ENCODE measurements around the gene APOH.
"Not testable (repeated sequence)": the region's sequence is repeated elsewhere in the genome, so short reads cannot be mapped to it uniquely, and the experiment has no call there.

The APOH gene, protein sequence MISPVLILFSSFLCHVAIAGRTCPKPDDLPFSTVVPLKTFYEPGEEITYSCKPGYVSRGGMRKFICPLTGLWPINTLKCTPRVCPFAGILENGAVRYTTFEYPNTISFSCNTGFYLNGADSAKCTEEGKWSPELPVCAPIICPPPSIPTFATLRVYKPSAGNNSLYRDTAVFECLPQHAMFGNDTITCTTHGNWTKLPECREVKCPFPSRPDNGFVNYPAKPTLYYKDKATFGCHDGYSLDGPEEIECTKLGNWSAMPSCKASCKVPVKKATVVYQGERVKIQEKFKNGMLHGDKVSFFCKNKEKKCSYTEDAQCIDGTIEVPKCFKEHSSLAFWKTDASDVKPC

DNA sequence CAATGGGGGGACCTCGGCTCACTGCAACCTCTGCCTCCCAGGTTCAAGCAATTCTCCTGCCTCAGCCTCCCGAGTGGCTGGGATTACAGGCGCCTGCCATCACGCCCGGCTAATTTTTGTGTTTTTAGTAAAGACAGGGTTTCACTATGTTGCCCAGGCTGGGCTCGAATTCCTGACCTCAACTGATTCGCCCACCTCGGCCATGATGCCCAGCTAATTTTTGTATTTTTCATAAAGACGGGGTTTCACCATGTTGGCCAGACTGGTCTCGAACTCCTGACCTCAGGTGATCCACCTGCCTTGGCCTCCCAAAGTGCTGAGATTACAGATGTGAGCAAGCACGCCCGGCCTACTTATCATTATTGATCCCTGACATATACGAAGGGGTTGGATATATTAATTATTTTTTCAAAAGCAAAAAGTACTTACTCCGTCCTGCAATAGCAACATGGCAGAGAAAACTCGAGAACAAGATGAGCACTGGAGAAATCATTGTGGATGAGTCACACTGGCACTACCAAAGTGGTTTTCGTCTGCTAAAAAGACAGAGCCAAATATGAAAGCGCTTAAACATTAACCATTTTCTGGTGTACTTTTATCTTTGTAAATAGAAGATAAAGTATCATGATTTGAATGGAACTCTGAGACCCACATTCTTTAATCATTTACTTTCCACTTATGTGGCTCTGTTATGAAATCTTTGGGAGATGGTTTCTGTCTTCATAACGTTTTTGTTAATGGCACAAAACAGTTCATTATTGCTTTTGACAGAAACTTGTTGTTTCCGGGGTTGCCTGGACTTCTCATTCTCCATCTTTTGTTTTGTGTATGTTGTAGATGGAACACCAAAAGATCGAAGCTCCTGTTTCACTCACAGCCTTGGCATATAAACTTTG, at the start of gene APOH:
Gene APOH (minus strand): TSS at position 529 of the 896 bp plus-strand sequence. CDS start 36 bp downstream, at position 493.
- DNase-seq (ENCODE audit: low read depth in 3 of 3) = no peak

DNA sequence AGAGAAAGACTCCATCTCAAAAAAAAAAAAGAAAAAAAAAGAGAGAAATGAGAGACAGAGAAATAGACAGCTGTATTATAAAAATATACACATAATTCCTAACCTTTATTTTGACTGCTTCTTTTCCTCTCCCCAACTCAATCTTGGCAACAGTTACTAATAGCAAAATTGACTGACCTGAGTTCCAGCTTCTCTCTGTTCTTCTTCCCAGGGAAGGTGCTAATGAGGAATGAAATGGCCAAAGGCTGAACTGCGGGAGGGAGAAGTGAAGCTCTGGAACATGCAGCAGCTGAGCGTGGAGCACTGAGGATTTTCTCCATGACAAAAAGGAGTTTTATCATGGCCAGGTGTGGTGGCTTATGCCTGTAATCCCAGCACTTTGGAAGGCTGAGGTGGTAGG, 48.0 kb upstream of the APOH start:
- no peak for DNase-seq (ENCODE audit: low read depth in 3 of 3)

DNA sequence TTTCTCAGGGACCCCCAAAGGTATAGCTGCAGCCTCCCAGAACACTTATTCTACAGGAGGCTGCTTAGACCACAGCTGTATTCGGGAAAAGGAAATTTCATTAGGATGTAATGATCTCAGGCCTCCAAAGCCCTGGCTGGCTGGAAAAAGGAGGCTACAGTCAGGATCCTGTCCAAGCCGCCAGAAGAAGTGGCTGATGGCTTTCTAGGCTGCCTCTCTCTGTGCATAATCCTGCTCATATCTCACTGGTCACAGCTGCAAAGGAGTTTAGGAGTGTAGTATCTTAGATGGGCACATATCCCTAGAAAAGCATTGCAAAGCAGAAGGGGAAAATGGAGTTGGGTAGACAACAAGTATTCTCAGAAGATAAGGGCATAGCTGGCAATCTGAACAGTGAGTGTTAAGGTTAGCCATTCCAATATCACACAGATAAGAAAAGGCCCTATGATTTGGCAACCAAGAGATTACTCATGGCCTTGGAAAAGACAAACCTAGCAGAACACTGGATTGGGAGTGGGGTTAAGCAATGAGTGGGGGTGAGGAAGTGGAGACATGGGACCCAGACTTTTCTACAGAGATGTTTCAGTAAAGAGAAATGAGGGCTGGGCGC, 47.2 kb upstream of the APOH start:
- DNase-seq (ENCODE audit: low read depth in 3 of 3) = no peak

DNA sequence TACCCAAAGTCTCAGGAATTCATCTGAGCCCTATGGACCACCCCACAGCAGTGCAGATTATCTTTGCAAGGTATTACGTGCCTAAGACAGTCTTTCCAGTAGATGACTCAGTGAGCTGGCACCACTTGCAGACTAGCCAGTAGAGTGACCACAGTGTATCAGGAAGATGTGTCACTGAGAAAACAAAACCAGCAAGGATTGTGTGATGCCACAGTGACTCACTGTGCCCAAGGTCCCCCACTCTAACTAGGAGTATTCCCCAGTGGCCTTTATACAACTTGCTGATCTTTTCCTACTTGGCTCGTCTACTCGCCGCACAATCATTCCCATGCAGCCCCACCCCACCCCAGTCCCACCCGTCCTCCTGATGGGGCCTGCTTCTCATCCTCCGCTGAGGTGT, 46.4 kb upstream of the APOH start:
- peak in 1 of 3 donors; percentile 21 for DNase-seq (ENCODE audit: low read depth in 3 of 3)

DNA sequence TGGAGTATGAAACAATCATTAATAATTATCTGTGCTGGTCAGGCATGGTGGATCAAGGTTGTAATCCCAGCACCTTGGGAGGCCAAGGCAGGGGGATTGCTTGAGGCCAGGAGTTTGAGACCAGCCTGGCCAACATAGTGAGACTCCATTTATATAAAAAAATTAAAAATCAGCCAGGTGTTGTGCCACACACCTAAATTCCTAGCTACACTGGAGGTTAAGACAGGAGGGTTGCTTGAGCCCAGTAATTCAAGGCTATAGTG, 44.3 kb upstream of the APOH start:
- DNase-seq (ENCODE audit: low read depth in 3 of 3) = no peak

DNA sequence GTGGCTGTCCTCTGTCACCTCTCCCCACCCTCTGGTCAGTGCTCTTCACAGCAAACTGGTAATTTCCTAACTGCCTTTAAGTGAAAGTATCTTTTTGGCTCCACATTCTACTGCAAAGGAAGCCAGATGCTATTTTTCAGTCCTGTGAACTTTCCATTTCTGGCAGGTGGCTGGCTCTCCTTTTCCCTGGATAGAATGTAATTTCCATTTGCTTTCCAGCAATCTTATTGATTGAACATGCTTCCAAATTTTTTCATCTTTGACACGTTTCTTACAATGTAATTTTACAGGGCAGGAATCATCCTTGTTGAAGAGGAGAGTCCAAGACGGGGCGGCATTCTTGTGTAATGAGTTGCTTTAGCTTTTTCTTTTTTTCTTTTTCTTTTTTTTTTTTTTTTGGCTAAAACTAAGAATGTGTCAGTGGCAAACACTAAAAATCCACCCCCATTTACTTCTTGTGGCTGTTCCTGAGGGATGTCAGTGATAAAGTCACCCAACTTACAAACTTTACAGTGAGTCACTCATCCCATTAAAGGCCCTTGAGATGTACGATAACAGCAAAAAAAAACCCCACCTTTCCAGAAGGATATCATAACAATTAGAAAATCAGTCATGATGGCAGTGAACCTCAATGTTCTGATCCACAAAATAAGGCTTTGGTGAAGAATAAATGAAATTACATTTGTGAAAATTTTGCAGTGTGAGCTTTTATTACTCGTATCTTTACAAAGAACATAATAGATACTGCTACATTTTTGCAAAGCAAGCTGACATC, 43.8 kb upstream of the APOH start:
- no peak for DNase-seq (ENCODE audit: low read depth in 3 of 3)

DNA sequence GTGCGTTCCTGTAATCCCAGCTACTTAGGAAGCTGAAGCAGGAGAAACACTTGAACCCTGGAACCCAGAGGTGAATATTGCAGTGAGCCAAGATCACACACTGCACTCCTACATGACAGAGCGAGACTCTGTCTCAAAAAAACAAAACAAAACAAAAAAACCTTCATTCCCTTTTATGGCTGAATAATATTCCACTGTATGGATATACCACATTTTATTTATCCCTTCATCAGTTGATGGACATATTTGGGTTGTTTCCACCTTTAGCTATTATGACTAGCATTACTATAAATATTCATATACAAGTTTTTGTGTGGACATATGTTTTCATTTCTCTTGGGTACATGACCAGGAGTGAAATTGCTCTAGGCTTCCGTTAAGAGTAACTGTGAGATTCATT, 42.3 kb upstream of the APOH start:
- DNase-seq (ENCODE audit: low read depth in 3 of 3) = no peak

DNA sequence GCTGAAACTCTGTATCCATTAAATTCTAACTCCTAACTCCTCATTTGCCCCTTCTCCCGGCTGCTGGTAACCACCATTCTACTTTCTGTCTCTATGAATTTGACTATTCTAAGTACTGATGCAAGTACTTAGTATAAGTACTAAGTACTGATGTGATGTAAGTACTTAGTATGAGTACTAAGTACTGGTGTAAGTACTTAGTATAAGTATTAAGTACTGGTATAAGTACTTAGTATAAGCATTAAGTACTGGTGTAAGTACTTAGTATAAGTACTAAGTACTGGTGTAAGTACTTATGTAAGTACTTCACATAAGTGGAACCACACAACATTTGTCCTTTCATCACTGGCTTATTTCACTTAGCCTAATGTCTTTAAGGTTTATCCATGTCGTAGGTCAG, 40.9 kb upstream of the APOH start:
- no peak for DNase-seq (ENCODE audit: low read depth in 3 of 3)

DNA sequence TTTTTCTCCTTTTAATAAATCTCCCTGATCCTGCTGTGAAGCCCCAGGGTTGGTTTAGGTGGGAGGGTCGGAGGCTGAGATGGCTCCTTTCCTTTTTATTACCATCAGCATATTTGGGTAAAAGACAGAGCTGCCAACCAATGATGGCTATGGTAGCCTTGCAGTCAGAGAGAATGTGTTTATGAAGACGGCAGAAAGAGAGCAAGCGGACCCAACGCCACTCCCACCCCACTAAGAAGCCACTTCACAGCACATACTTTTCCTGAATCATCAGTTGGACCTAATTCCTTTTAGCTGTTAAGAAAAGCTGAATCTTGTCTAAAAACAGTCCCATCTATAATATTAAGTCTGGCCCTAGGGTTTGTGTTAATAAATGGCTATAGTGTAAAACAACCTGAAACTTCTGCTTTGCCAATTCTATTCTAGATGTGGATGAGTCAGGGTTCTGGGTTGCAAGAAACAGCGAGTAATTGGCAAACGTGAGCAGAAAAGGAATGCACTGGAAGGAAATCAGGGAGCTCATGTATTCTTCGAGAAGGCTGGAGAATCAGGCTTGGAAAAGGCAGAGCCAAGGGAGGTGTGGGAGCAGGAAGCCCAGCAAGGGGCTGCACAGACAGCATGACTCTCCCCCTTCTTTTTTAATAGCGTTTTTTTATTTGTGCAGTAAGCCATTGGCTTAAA, 39.2 kb upstream of the APOH start:
- DNase-seq (ENCODE audit: low read depth in 3 of 3) = no peak

DNA sequence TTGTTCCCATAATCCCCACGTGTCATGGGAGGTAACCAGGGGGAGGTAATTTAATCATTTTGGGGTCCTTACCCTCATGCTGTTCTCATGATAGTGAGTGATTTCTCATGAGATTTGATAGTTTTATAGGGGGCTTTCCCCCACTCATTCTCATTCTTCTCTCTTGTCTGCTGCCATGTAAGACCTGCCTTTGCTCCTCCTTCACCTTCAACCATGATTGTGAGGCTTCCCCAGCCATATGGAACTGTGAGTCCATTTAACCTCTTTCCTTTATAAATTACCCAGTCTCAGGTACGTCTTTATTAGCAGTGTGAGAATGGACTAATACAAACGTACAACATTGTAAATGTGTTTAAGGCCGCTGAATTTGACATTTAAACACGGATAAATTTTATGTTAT, 35.5 kb upstream of the APOH start:
- no peak for DNase-seq (ENCODE audit: low read depth in 3 of 3)

DNA sequence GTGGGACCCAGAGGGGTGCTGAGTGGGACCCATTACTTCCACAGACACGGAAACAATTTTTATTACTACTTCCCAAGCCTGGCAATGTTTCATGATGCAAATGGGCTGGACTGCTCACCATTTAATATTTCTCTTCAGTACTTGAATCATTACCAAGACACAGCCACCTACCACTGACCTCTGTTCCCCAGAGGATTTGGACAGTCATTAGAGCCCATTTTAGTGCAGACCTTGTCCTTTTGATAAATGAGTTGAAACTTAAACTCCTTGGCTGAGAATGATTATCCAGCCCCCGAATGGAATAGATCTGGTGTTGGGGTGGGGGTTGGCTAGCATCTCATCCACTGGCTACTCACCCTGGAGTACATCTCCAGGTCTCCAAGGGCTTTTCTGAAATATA, 33.6 kb upstream of the APOH start:
- no peak for DNase-seq (ENCODE audit: low read depth in 3 of 3)

DNA sequence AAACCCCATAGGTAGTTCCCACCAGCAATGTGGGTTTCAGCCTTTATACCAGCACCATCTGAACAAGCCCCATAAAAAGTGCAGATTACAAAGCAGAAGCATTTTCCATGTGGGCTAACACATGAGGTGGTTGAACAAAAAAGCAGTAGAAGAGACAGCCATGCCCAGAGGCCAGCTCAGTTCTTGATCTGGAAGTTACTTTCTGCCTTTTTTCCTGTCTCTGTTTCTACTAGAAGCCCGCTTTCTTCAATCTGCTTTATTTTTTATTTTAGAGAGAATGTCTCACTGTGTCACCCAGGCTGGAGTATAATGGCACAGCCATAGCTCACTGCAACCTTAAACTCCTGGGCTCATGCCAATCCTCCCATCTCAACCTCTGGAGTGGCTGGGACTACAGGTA, 31.5 kb upstream of the APOH start:
- no peak for DNase-seq (ENCODE audit: low read depth in 3 of 3)

DNA sequence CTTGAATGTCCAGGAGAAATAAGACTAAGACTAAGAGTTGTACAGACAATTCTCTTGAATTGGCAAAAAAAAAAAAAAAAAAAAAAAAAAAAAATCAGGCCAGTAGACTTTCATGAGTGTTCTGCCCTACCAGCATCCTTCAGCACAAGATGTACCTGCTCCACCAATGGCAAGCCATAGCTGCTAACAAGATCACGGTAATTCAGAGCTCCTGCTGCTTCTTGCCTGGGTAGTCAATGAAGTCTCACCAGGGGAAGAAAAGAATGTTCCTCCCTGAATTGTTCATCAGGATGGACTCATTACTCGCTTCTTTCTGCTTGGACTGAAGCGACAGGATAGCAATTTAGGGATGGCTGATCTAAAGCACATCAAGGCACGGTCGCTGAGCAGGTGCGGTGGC, 31.1 kb upstream of the APOH start:
- DNase-seq (ENCODE audit: low read depth in 3 of 3) = no peak

DNA sequence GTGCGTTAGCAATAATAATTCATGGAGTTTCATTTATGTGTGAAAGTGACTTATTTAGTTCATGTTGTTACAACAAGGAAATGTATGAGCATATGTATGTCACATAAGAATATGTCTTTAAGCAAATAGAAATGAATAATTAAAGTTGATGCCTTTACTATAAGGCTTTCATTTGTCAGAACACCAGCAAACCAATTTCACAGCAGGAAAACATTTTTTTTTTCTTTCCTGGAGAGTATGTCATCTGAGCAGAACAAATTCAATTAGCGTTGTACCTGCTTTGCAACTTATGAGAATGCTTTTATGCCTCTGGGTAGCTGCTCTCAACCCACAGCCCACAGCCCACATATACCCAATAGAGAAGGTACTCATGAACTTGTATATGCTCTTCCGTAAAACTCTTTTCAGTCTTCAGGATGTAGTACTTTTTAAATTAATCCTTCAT, 26.3 kb upstream of the APOH start:
- DNase-seq (ENCODE audit: low read depth in 3 of 3) = no peak

DNA sequence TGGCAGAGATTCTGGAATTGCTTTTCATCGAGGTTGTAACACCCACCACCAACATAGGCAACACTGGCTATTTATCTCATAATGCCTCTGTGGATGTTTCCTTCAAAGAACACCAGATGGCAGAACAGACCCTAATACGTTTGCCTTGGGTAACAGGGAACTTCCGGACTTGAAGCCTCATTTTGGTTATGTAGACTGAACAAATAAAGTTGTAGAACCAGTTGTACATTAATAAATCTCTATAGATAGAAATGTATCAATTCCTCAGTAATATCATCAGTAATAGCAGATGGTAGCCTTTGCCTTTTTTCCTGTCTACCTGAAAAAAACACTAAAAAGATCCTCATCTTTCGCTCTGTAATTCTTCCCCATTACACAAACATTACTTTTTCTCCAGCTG, 25.9 kb upstream of the APOH start:
- peak in 1 of 3 donors; percentile 10 for DNase-seq (ENCODE audit: low read depth in 3 of 3)

DNA sequence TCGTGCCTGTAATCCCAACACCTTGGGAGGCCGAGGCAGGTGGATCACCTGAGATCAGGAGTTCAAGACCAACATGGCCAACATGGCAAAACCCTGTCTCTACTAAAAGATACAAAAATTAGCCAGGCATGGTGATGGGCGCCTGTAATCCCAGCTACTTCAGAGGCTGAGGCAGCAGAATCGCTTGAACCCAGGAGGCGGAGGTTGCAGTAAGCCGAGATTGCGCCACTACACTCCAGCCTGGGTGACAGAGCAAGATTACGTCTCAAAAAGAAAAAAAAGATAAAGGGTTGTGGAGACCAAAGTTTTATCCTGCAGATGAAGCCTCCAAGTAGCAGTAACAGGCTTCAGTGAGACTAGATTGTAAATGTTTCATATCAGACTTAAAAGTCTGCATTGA, 24.2 kb upstream of the APOH start:
- DNase-seq (ENCODE audit: low read depth in 3 of 3) = not testable (repeated sequence)

DNA sequence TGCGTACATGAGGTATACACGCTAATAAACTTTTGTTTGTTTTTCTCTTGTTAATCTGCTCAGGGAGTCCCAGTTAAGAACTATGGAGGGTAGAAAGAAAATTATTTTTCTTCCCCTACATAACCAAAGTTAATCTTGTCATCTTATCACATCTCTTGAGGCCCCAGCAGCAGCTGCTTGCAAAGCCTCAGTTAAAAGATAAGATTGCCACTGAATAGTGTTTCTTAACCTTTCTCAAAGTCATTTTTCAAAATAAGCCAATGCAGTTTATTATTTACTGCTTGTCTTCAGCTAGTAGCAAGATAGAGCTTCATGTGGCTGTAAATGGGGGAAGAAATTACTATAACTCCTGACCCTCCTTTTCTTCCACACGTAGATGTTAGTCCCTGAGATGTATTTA, 21.5 kb upstream of the APOH start:
- no peak for DNase-seq (ENCODE audit: low read depth in 3 of 3)

DNA sequence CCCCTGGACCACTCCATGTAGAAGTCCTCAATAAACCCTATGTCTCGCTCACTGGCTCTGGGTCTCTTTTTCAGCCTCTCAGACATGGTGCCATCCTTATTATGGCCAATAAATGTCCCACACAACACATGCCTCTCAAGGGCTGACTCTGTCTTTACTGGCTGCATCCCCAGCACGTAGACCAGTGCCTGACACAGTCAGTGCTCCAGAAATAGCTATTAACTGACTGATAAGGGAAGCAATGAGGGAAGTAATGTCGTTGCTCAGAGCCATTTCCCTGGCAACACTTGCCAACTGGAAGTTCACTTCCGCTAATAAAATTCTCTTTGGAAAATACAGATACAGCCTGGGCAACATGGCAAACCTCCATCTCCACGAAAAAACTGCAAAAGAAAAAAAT, 19.1 kb upstream of the APOH start:
- DNase-seq (ENCODE audit: low read depth in 3 of 3) = no peak

DNA sequence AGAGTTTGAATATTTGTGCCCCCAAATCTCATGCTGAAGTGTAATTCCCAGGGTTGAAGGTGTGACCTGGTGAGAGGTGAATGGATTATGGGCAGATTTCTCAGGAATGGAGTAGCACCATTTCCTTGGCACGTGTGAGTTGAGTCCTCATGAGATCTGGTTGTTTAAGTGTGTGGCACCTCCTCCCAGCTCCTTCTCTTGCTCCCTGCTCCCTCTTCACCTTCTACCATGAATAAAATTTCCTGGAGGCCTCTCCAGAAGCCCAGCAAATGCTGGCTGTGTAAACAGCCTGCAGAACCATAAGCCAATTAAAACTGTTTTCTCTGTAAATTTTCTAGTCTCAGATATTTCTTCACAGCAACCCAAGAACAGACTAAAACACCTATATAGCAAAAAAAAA, 12.6 kb upstream of the APOH start:
- no peak for DNase-seq (ENCODE audit: low read depth in 3 of 3)

DNA sequence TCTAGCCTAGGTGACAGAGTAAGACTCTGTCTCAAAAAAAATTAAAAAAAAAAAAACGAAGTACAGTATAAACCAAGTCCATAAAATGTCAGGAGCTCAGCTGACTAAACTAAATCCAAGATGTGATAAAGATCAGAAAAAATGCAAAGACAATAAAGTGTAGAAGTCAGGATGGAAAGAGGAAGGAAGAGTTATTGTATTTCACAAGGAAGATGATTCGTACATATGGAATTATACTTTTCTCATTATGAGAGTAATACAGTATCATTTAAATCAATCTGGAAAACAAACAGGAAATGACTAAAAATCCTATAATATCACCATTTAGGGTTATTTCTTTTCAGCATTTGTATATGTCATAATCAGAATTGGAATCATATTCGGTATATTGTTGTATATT, 11.4 kb upstream of the APOH start:
- DNase-seq (ENCODE audit: low read depth in 3 of 3) = no peak

DNA sequence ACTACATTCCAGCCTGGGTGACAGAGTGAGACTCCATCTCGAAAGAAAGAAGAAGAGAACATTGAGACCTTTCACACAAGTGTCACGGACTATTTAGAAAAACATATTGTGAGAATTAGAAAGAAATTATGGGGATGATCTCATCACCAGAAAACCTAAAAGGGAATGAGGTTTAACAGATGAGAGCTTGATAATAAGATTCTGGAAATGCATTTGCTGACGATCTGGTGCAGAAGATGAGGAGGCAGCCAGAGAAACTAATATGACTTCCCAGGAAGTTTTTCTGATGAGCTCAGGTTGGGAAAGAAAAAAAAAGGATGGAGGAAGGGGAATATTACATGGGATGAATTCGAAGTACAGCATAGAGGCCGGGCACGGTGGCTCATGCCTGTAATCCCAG, 10.8 kb upstream of the APOH start:
- DNase-seq (ENCODE audit: low read depth in 3 of 3) = no peak
